HepG2 (cell line): Measurements from ENCODE around the gene NAPG. TPM values are rescaled to one million over a fixed set of nuclear protein-coding genes. Genes with fewer than 3 reads are reported as not detected.

Experiments
- BCL6 ChIP-seq: IDR thresholded peaks from 2 replicates; pipeline ENCODE4 v1.6.1; 2016; ENCODE audit warnings: missing genetic modification reagents, missing compliant biosample characterization
- CEBPZ ChIP-seq: IDR thresholded peaks from 2 replicates; pipeline ENCODE4 v1.6.1; 2012; ENCODE audit warnings: low read length, improper control_type of control experiment
- CENPX ChIP-seq: sonication (generic); formaldehyde crosslinking; IDR thresholded peaks from 2 replicates; pipeline ENCODE4 v1.9.0; 2021; ENCODE audit warnings: mild to moderate bottlenecking, missing genetic modification reagents, moderate library complexity
- ELF1 ChIP-seq: sonication (generic); formaldehyde crosslinking; IDR thresholded peaks from 2 replicates; pipeline ENCODE4 v1.4.0; 2020; ENCODE audit warnings: missing genetic modification reagents
- EP300 ChIP-seq, 3 experiments: sonication (generic) in 1 of 3; formaldehyde crosslinking in 1 of 3; IDR thresholded peaks; 2 replicates each; pipeline versions ENCODE4 v1.5.1 to v1.6.1; 2011 to 2020; ENCODE audit warnings: low read depth in 2 of 3, low read length in 2 of 3, borderline replicate concordance in 1 of 3, improper control_type of control experiment in 1 of 3, mild to moderate bottlenecking in 1 of 3, missing genetic modification reagents in 1 of 3, moderate library complexity in 1 of 3
- ETV5 ChIP-seq: IDR thresholded peaks from 2 replicates; pipeline ENCODE4 v1.6.1; 2018; ENCODE audit warnings: missing biosample characterization, missing genetic modification reagents, inconsistent platforms, borderline replicate concordance
- HDAC6 ChIP-seq: fragments of 200-600 bp; sonication (generic); IDR thresholded peaks from 2 replicates; pipeline ENCODE4 v1.7.0; 2017; ENCODE audit warnings: mild to moderate bottlenecking, antibody characterized with exemption, low read length, low read depth
- HES4 ChIP-seq: sonication (generic); formaldehyde crosslinking; IDR thresholded peaks from 2 replicates; pipeline ENCODE4 v1.9.0; 2021; ENCODE audit warnings: mild to moderate bottlenecking, missing genetic modification reagents, borderline replicate concordance
- HIC2 ChIP-seq: sonication (generic); formaldehyde crosslinking; IDR thresholded peaks from 2 replicates; pipeline ENCODE4 v1.9.0; 2022; ENCODE audit warnings: low read depth, missing genetic modification reagents
- IKZF1 ChIP-seq: fragments of 450-650 bp; IDR thresholded peaks from 2 replicates; pipeline ENCODE4 v1.7.1; 2016
- MATR3 ChIP-seq: sonication (generic); formaldehyde crosslinking; IDR thresholded peaks from 2 replicates; pipeline ENCODE4 v1.4.0; 2020; ENCODE audit warnings: missing genetic modification reagents
- PITX1 ChIP-seq: sonication (generic); formaldehyde crosslinking; IDR thresholded peaks from 2 replicates; pipeline ENCODE4 v1.5.1; 2020; ENCODE audit warnings: mild to moderate bottlenecking, missing genetic modification reagents
- SMYD3 ChIP-seq: sonication (generic); formaldehyde crosslinking; IDR thresholded peaks from 2 replicates; pipeline ENCODE4 v1.8.1; 2023; ENCODE audit warnings: mild to moderate bottlenecking, missing genetic modification reagents
- TEAD3 ChIP-seq: optimal IDR thresholded peaks from 2 replicates; pipeline ENCODE3; 2016; ENCODE audit warnings: borderline replicate concordance
- ZBTB3 ChIP-seq: sonication (generic); formaldehyde crosslinking; IDR thresholded peaks from 2 replicates; pipeline ENCODE4 v1.4.0; 2020; ENCODE audit warnings: low read depth, mild to moderate bottlenecking, moderate library complexity, missing genetic modification reagents, borderline replicate concordance
- ZNF20 ChIP-seq: sonication (generic); formaldehyde crosslinking; IDR thresholded peaks from 2 replicates; pipeline ENCODE4 v1.4.0; 2020; ENCODE audit warnings: mild to moderate bottlenecking, moderate library complexity, missing genetic modification reagents
- ZNF264 ChIP-seq: sonication (generic); formaldehyde crosslinking; IDR thresholded peaks from 2 replicates; pipeline ENCODE4 v1.4.0; 2020; ENCODE audit warnings: missing genetic modification reagents
- ZNF274 ChIP-seq: sonication (generic); formaldehyde crosslinking; IDR thresholded peaks from 2 replicates; pipeline ENCODE4 v1.5.1; 2020; ENCODE audit warnings: mild to moderate bottlenecking, missing genetic modification reagents
- ZNF30 ChIP-seq: sonication (generic); formaldehyde crosslinking; IDR thresholded peaks from 2 replicates; pipeline ENCODE4 v1.5.0; 2020; ENCODE audit warnings: mild to moderate bottlenecking, missing genetic modification reagents
- ZNF468 ChIP-seq: sonication (generic); formaldehyde crosslinking; IDR thresholded peaks from 2 replicates; pipeline ENCODE4 v1.8.0; 2022; ENCODE audit warnings: mild to moderate bottlenecking, moderate library complexity, missing genetic modification reagents
- ZNF564 ChIP-seq: sonication (generic); formaldehyde crosslinking; IDR thresholded peaks from 2 replicates; pipeline ENCODE4 v1.8.1; 2023; ENCODE audit warnings: mild to moderate bottlenecking, missing genetic modification reagents
- ZNF781 ChIP-seq: sonication (generic); formaldehyde crosslinking; IDR thresholded peaks from 2 replicates; pipeline ENCODE4 v1.5.1; 2020; ENCODE audit warnings: borderline replicate concordance, mild to moderate bottlenecking, missing genetic modification reagents; ENCODE audit errors: not compliant biosample characterization
- ZNF790 ChIP-seq: sonication (generic); formaldehyde crosslinking; IDR thresholded peaks from 2 replicates; pipeline ENCODE4 v1.8.0; 2022; ENCODE audit warnings: missing genetic modification reagents, mild to moderate bottlenecking, borderline replicate concordance
- polyA plus RNA-seq, 8 experiments: library from polyadenylated mRNA; depleted of rRNA in 3 of 8; stranded (reverse) in 7 of 8; unstranded in 1 of 8; fragments of >200 nt; fragmentation: Illumina TruSeq in 4 of 8; extraction: Trizol in 4 of 8; gene quantifications; 2 replicates each; pipeline versions ENCODE4 v1.2.1 to v1.2.3, GENCODE V29; 2011 to 2016; ENCODE audit warnings: low read depth in 4 of 8, missing spikeins in 1 of 8, mixed read lengths in 1 of 8; ENCODE audit not compliant: insufficient read depth in 1 of 8
- total RNA-seq, 5 experiments: library from RNA; depleted of rRNA; stranded (reverse); fragments of >200 nt; fragmentation: Illumina TruSeq; extraction: Trizol; gene quantifications; 2 replicates each; pipeline ENCODE4 v1.2.3, GENCODE V29; 2016; ENCODE audit warnings: low read depth in 1 of 5
- TF ChIP-seq, protein P1 (sequence below): sonication (generic); formaldehyde crosslinking; IDR thresholded peaks from 2 replicates; pipeline ENCODE4 v1.4.0; 2020; ENCODE audit warnings: mild to moderate bottlenecking, missing genetic modification reagents

The NAPG gene
- total and polyA plus RNA-seq, 2 of the 13 experiments (the other 11 are each of a cell fraction or from before 2014, with no cell fraction given): 19.8 to 34.4 TPM

DNA sequence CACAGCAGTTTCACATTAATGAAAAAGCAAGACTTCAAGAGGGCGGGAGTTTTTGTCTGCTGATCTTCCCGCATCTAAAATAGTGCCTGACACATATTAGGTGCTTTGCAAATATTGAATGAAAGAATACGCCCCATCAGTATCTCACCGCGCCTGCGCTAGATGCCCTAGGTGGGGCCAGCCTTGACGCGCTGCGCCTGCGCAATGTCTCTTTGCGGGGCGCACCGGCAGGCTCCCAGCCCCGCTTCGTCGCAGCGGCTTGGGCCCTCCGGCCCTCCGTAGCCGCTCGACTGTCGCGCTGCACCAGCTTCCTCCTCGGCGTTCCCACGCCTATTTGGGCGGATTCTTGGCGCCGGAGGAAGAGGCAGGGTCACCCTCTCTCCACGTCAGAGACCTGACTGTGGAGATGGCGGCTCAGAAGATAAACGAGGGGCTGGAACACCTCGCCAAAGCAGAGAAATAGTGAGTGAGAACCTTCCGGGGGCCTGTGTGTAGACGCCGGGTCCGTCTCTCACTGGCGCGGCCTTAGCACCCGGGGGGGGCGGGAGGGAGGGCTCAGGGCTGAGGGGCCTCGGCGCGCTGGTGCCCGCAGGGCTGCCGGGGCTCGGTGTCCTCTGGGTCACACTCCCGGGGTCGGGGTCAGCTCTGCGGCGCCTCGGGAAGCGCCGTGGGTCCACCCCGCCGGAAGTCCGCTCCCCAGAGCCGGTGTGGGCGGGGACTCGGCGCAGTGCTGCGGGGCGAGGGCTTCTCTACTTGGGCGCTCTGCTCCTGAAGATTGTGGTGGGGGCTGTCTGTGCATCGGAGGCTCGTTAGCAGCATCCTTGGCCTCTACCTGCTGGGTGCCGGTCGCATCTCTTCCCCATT, at the start of gene NAPG (continued):
- no peak for TF ChIP-seq CEBPZ
- TF ChIP-seq ETV5 (CRISPR knock-in tag): peak; percentile 43; the same call in 1 of the 2 replicates
- TF ChIP-seq HIC2 (CRISPR knock-in tag): no peak
- TF ChIP-seq ZNF274 (CRISPR knock-in tag): no peak
- no peak for TF ChIP-seq EP300 (IDR thresholded peaks at IDR 0.05; ENCODE audit: low read depth in 2 of 2, low read length in 2 of 2)
- TF ChIP-seq EP300 (CRISPR knock-in tag; IDR thresholded peaks at IDR 0.05; ENCODE audit: borderline replicate concordance): no peak
- no peak for TF ChIP-seq ZNF564
- peak; percentile 32; the same call in 1 of the 2 replicates for TF ChIP-seq PITX1
- TF ChIP-seq IKZF1: no peak
- peak; percentile 76 for TF ChIP-seq TEAD3 (CRISPR knock-in tag)
- TF ChIP-seq ZNF781 (CRISPR knock-in tag): peak; percentile 47
- TF ChIP-seq, protein P1, sequence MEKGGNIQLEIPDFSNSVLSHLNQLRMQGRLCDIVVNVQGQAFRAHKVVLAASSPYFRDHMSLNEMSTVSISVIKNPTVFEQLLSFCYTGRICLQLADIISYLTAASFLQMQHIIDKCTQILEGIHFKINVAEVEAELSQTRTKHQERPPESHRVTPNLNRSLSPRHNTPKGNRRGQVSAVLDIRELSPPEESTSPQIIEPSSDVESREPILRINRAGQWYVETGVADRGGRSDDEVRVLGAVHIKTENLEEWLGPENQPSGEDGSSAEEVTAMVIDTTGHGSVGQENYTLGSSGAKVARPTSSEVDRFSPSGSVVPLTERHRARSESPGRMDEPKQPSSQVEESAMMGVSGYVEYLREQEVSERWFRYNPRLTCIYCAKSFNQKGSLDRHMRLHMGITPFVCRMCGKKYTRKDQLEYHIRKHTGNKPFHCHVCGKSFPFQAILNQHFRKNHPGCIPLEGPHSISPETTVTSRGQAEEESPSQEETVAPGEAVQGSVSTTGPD (CRISPR knock-in tag): no peak
- no peak for TF ChIP-seq ZBTB3 (CRISPR knock-in tag)
- TF ChIP-seq BCL6: peak; percentile 40; the same call in 1 of the 2 replicates
- no peak for TF ChIP-seq HES4 (CRISPR knock-in tag)
- TF ChIP-seq ZNF20 (CRISPR knock-in tag): no peak
- no peak for TF ChIP-seq ZNF30 (CRISPR knock-in tag)
- no peak for TF ChIP-seq CENPX (CRISPR knock-in tag)
- no peak for TF ChIP-seq ZNF468 (CRISPR knock-in tag)
- no peak for TF ChIP-seq HDAC6
- peak; percentile 90 for TF ChIP-seq ELF1 (CRISPR knock-in tag)
- no peak for TF ChIP-seq SMYD3
- no peak for TF ChIP-seq ZNF790 (CRISPR knock-in tag)
- TF ChIP-seq ZNF264 (CRISPR knock-in tag): no peak
- TF ChIP-seq MATR3: no peak
